ENCODE measurements around the gene CFAP92. TPM values are rescaled to one million over a fixed set of nuclear protein-coding genes. Genes with fewer than 3 reads are reported as not detected.
A peak's percentile ranks its signal among the peaks of the same experiment; 100 is the strongest.
"Not testable (repeated sequence)": the region's sequence is repeated elsewhere in the genome, so short reads cannot be mapped to it uniquely, and the experiment has no call there.

CFAP92 gene
- total RNA-seq, 4 donors from 2014 or later: 1.1 to 2.2 TPM; not detected in 2

DNA sequence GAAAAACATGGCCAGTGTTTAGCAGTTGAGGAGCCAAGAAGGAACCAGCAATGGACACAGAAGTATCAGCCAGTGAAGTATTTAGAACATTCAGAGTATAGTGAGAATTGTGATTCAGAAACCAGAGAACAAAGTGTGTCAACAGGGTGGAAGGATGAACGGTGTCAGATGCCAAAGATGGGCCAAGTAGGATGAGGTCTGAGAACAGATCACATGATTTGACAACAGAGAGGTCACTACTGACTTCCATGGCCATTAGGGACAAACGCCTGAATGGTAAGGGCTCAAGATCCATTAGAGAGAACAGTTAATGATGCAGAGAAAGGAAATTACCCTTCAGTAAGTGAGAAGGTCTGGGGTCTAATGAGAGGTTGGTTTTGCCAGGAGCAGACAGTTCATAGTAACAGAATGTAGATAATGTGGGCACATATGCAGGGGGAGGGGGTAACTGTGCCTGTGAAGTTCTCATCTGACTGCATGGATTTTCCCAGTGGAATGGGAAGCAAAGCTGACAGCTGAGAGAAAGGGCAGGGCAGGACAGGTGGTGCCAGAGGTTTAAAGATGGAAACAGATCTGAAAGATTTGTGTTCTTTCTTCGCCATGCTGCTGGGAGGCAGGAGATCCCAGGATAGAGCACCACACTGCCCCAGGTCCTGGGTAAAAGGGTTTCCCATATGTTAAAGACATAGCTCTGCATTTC is 119.2 kb downstream of the CFAP92 start:
- TF ChIP-seq, protein P1, sequence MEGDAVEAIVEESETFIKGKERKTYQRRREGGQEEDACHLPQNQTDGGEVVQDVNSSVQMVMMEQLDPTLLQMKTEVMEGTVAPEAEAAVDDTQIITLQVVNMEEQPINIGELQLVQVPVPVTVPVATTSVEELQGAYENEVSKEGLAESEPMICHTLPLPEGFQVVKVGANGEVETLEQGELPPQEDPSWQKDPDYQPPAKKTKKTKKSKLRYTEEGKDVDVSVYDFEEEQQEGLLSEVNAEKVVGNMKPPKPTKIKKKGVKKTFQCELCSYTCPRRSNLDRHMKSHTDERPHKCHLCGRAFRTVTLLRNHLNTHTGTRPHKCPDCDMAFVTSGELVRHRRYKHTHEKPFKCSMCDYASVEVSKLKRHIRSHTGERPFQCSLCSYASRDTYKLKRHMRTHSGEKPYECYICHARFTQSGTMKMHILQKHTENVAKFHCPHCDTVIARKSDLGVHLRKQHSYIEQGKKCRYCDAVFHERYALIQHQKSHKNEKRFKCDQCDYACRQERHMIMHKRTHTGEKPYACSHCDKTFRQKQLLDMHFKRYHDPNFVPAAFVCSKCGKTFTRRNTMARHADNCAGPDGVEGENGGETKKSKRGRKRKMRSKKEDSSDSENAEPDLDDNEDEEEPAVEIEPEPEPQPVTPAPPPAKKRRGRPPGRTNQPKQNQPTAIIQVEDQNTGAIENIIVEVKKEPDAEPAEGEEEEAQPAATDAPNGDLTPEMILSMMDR (IDR thresholded peaks at IDR 0.05): no peak
- ATAC-seq (ENCODE audit: low FRiP score) (no peak), DNase-seq (ENCODE audit: low spot score) (no peak)

DNA sequence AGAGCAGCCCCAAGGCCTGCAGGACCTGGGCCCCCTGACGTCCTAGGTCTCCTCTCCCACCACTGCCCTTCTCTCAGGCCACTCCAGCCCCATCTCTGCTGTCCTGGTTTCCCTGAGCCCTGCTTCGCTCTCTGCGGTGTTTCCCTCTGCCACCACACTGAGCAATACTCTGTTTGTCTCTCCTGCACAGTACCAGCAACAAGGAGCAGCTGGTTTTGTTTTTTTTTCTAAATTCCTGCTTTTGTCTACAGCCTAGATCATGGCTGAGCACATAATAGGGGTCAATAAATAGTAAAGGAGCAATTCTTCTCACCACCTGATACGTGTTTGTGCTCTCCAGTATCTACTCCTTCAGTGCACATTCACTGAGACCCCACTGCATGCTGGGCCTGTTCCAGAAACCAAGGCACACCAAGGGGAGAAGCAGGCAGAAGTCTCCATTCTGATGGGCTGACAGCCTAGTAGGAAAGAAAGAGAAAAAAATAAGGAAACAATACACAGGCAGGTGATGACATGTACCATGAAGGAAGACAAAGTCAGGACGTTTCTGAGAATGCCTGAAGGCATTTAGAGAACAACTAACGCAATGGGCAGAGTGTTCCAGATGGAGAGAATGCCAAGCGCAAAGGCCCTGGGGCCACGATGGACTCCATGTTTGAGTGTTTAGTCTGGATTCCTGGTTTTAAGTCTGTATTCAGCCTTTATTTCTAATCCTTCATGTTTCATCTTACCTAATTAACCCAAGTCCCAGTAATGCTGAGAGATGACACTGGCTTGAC is 120.4 kb downstream of the CFAP92 start:
- TF ChIP-seq, protein P1 (IDR thresholded peaks at IDR 0.05): no peak
- DNase-seq (ENCODE audit: low spot score) (no peak), ATAC-seq (ENCODE audit: low FRiP score) (no peak)

DNA sequence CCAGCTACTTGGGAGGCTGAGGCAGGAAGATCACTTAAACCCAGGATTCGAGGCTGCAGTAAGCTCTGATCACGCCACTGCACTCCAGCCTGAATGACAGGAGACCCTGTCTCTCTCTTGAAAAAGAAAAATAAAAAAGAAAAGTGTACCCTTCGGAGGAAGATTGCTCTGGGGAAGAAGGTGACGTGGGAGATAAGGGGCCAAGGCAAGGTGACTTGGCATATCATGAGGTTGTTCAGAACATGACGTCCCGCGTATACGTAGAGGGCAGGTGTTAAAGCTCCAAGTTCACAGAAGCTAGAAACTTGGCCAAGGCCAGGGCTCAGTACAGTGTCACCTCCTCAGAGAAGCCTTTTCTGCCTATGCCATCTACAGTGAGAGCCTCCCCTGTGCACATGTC is 121.1 kb downstream of the CFAP92 start:
- TF ChIP-seq, protein P1 (IDR thresholded peaks at IDR 0.05): no peak
- no peak for ATAC-seq (ENCODE audit: low FRiP score)
- no peak for DNase-seq (ENCODE audit: low spot score)

DNA sequence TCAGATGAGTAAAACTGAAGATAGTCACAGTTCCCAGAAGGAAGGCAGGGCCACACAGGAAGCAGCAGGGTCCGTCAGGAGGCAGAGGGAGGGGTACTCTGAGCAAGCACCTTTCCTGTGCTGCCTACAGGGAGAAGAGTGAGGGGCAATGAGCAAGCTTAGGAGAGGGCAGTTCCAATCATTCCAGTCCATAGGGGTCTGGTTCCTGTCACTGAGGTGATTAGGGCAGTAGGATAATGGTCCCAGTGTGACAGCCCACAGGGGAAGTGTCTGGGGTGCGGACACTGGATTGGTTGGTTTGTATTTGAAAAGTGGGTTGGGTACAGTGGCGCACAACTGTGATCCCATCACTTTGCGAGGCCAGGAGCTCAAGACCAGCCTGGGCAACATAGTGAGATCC is 121.6 kb downstream of the CFAP92 start:
- TF ChIP-seq, protein P1 (IDR thresholded peaks at IDR 0.05): no peak

DNA sequence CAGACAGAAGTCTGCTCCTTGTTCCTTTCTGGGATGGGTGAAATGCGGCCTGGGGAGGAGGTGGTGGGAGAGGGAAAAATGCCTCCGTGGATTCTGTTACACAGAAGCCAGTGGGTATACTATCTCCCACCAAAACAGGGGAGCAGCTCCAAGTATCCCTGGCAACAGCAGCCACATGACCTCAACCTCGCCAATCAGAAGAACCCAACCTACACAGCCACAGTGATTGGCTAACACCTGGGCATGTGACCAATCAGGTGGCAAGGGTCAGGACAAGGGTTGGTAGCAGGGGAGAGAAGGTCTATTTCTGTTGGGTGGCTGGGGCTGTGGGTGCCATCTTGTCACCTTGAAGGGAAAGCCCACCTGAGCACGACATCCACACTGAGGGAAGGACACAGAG is 123.5 kb downstream of the CFAP92 start:
- TF ChIP-seq, protein P1 (IDR thresholded peaks at IDR 0.05): no peak
- ATAC-seq (ENCODE audit: low FRiP score) (no peak), DNase-seq (ENCODE audit: low spot score) (no peak)

More for the DNA sequence above, 121.6 kb downstream of the CFAP92 start:
- ATAC-seq (ENCODE audit: low FRiP score) (no peak), DNase-seq (ENCODE audit: low spot score) (no peak)

DNA sequence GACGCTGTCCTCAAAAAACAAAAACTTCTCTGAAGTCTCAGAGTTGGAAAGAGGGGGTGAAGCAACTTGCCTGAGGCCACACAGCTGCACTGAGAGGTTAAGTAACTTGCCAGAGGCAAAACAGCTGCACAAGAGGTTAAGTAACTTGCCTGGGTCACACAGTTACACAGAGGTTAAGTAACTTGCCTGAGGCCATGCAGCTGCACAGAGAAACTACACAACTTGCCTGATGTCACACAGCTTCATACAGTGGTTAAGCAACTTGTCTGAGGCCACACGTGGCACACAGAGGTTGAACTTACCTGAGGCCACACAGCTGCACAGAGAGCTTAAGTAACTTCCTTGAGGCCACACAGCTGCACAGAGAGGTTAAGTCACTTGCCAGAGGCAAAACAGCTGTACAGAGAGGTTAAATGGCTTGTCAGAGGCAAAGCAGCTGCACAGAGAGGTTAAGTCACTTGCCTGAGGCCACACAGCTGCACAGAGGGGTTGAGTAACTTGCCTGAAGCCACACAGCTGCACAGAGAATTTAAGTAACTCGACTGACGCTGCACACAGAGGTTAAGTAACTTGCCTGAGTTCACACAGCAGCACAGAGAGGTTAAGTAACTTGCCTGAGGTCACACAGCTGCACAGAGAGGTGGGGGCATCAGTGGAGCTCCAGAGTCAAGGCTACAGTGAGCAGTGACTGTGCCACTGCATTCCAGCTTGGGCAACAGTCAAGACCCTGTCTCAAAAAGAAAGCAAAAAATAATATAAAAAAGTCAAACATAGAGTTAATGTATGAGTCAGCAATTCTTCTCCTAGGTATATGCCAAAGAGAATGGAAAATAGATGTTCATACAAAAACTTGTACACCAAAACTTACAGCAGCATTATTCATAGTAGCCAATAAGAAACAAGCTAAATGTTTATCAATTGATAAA is 126.4 kb downstream of the CFAP92 start:
- TF ChIP-seq, protein P1 (IDR thresholded peaks at IDR 0.05): no peak
- no peak for DNase-seq (ENCODE audit: low spot score)
- no peak for ATAC-seq (ENCODE audit: low FRiP score)

DNA sequence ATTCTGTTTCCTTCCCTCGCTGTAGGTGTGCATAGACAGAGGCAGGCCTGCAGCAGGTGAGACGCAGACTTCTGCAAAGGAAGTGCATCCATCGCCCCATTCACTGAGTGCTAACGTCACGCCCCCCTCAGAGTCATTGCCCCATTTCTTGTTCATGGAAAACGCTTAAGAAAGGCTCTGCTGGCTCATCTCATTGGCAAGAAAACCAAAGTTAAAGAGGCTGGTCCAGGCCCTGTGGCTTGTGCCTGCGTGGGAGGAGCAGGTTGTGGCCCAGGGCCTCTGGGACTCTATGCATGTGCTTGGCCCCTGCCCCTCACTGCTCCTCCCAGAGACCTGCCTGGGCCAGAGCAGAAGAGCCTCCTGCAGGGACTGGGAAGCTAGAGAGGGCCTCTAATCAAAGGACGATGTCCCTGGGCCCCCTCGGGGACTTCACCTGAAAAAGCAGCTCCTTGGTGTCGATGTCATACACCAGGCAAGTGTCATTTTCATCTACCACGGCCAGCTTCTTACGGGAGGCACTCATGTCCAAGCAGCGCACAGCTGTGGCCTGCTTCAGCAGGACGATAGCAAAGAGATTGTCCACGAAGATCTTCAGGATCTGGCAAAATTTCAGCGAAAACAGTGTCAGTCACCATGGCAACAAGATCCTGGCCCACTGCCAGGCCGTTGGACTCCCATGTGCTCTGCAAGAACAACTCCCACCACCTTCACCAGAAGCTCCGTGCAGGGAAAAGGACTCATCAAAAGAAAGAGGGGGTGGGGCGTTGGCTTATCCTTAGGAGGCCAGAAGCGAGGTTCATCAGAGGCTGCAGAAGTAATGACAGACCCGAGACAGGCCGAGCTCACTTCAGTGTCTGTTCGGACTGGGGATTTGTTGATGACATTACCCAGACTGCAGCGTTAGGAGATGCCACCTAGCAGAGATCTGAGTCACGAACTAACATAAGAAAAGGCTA is 128.7 kb downstream of the CFAP92 start:
- ATAC-seq (ENCODE audit: low FRiP score): peak; percentile 27
- DNase-seq (ENCODE audit: low spot score): not testable (repeated sequence)
